NCI-H1417 treated with DMSO at 0.1 percent for 48 hours (cell line): Measurements from ENCODE around the gene CHRNA3.

ENCODE experiments used
- DNase-seq: peaks from one replicate; lab custom pipeline; 2025; lab: John Stamatoyannopoulos, UW

Gene CHRNA3

DNA sequence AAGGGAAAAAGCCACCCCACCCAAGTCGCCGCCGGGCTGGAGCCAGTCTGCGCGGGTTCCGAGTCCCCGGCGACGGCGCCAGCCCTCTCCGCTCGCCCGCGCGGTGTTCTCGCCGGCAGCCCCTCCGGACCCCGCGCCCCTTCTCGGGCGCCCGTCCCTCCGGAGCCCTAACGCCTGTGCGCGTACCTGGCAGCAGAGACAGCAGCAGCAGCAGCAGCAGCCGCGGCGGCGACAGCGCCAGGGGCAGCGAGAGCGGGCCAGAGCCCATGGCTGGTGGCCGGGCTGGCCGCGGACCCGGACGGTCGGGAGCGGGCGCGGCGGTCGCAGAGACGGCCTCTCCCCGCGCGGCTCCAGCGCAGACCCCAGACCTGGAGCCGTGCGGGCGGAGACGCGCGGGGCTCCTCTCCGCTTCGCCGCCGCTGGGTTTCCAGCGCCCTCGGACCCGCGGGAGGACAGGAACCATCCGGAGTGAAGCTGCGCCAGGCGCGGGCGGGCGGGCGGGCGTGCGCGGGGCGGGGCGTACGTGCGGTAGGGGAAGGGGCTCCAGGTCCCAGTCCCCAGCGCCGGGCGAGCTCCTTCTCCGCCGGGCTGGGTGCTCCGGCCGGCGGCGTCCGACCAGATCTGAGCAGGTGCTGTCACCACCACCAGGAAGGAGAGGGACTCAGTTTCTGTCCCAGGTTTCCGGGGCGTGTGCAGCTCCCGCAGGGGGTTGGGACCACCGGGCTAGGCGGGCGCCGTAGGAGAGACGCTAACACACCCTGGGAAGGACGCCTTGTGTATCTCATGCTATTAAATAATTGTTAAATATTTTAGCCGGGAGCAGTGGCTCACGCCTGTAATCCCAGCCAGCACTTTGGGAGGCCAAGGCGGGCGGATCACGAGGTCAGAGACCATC lies at the start of gene CHRNA3:
TSS of gene CHRNA3 (minus strand) at position 470 of the 895 bp plus-strand sequence. CDS start at position 268, 202 bp downstream.
- no peak for DNase-seq

DNA sequence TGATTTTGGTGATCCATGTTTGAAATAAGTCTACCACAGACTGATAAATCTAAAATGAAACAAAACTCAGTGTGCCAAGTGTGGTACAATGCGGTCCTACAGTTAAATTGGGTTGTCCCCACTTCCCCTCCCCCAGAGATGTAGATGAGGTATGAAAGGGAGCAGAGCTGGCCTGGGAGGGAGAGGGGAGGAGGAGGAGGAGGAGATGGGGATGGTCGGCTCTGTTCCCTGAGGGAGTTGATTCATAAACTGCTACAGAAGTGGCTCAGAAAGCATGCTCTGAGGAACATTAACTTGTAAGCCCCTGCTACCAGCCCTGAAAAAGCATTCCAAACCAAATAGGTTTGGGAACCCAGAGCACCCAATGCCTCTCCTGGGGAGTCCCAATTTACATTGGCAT lies 48.2 kb upstream of the CHRNA3 start:
- no peak for DNase-seq

DNA sequence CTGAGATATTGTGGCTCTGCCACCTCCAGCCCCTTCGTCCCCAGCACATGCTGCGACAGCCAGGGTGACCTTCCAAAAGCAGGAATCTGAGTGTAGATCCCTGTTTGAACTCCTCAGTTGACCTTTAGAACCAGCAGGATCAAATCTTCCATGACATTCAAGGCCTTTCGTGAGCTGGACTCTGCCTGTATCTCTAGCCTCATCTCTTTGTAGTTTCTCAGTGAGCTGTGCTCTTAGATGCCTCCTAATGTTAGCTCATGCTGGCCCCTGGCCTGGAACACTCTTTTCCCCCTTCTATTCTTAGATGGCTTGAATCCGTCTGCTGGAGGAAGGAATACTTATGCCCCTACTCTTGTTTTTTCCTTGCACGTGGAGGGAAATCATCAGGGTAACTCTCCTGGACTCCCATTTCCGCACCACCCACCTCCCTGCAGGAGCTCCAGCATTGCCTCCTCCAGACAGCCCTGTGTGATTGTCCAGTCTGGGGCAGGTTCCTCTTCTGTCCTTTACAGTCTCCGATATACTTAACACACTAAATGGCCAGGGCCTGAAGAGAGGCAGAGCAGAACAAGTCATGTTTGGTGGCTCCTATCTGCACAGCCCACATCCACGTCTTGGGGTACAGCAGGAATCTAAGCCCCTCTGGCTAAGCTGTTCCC lies 46.9 kb upstream of the CHRNA3 start:
- no peak for DNase-seq

DNA sequence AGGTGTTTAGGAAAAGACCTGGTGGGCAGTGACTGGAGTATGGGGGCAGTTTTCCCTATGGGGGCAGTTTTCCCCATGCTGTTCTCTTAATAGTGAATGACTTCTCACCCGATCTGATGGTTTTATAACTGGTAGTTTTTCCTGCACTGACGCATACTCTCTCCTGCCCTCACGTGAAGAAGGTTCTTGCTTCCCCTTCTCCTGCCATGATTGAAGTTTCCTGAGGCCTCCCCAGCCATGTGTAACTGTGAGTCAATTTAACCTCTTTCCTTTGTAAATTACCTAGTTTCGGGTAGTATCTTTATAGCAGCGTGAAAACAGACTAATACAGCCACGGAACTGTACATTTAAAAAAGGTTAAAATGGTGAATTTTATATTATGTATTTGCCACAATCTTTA lies 45.2 kb upstream of the CHRNA3 start:
- DNase-seq = no peak

DNA sequence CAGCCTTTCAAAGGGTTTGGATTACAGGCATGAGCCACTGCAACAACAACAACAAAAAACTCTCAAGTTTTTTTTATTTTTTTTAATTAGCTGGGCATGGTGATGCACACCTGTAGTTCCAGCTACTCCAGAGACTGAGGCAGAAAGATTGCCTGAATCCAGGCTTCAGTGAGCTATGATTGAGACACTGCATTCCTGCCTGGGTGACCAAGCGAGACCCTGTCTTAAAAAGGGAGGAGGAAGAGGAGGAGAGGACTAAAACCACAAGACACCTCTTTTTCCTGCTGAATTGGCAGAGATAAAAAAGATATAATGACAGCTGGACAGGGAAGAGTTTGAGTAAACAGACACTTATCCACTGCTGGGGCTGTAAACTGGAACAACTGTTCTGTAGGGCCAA lies 42.9 kb upstream of the CHRNA3 start:
- no peak for DNase-seq

DNA sequence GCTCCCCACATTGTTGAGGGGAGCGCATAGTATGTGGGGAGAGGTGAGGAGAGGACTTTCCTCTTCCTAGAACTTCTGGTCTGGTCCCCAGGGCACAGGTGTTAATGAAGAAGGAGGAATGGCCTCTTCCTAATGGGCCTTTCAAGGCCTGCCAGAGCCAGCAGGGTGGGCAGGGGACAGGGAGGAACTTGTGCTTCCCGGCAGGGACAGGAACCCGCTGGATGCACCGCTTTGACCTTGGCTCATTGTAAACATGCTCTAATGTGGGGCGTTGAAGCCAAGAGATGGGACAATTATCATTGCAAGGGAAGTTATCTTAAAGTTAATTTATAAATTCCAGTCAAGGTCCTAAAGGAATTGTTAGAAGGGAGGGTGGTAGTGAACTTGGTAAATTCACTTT lies 41.2 kb upstream of the CHRNA3 start:
- no peak for DNase-seq

DNA sequence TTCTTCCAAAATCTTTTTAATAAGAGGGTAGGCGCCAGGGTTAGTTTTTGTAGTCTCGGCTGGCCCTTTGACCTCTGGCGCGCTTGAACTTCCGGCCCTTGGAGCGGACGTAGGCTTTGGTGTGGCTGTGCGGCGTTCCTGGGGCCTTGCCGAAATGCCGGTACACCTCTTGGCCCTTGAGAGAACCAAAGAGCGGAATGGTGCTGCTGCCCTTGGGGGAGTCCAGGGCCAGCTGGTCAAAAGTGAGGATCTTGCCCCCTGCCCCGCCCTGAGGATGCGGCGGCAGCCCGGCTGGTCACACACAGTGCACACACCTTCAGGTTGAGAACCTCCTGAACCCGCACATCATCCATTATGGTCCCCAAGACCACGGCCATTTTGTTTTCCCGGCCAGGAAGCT lies 40.2 kb upstream of the CHRNA3 start:
- no peak for DNase-seq

DNA sequence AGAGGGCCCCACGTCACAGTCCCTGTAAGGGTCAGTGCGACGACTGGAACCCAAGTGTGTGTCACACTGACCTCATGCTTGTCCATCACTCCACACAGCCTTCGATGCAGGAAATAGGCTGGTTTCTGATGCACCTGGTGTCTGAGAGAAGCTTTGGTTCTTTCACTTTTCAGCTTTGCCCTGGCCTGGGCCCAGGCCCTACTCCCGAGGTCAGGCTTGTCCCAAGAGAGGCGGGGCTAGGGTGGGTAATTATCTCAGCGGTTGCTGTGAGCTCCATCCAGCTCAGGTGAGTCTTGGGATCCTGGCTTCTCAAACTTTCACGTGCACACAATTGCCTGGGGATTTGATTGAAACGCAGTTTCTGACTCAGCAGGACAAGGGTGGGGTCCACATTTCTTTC lies 39.8 kb upstream of the CHRNA3 start:
- DNase-seq = no peak

DNA sequence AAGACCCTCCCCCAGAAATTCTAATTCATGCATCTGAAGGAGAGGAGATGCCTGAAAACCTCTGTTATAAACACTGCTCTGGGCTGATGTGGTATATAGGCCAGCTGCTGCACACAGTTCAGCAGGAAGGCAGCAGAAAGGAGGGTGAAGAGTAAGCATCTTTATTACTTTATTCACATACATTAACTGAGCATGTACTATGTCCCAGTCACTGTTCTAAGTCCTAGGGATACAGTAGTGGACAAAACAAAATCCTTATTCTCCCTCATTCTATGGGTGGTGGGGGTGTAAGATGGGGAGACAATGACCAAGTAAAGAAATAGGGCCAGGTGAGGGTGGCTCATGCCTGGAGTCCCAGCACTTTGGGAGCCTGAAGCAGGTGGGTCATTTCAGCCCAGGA lies 38.0 kb upstream of the CHRNA3 start:
- no peak for DNase-seq

DNA sequence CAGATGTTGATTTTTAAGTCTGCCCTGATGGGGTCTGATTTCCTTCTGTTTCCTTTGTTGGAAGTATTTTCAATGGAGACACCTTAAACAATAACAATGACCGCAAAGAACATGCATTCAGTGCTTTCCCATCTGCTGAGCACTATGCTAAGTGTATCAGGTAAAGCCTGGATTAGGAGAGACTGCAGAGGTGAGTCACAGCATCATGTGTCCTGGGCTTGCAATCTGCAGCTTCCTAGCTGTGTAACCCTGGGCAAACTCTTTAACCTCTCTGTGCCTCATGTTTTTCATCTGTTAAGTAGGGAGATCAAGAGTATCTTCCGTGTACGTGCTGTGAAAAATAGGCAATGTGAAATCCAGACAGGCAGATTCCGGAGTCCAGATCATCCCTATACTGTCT lies 33.5 kb upstream of the CHRNA3 start:
- DNase-seq = no peak

DNA sequence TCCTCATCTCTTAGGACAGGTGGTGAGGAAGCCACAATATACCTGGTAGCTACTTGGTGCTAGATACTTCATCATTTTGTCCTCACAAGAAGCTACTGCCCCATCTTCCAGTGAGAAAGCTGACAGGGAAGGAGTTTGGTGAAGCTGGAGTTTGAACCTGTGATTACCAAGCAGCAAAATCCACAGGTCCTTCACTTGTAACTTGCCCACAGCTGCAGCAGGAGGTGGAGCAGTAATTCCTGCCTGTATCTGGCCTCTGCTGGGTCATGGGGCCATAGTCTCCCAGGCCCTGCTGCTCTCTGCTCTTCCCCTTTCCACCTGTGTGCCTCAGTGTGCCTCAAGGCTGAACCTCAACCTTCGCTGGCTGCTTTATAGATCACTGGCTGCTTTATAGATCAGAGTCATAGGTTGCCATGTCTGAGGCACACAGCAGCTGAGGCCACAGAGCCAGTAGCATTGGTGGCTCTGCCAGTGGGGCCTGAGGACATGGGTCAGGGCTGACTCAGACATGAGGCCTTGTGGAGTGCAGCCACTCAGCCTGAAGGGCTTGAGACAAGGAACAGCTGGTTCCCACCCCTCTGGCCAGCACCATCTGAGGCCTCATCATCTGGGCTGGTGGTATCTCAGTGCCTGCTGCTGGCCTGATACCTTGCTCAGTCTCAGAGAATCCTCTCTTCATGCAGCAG lies 31.3 kb upstream of the CHRNA3 start:
- DNase-seq = no peak

DNA sequence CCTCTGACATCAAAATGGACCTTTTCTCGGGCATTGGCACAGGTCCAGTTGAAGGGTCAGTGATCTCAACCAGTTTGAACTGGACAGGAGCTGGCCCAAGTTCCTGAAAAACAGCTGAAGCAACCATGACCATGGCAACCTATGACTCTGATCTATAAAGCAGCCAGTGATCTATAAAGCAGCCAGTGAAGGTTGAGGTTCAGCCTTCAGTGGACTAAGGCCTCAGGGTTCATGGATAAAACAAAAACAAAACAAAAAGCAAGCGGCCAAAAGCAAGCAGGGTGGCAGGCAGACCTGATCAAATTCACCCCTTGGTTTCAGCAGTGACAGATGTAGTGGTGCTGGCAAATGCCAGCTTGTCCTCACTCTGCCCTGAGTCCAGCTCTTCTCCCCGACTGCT lies 30.2 kb upstream of the CHRNA3 start:
- DNase-seq = no peak

DNA sequence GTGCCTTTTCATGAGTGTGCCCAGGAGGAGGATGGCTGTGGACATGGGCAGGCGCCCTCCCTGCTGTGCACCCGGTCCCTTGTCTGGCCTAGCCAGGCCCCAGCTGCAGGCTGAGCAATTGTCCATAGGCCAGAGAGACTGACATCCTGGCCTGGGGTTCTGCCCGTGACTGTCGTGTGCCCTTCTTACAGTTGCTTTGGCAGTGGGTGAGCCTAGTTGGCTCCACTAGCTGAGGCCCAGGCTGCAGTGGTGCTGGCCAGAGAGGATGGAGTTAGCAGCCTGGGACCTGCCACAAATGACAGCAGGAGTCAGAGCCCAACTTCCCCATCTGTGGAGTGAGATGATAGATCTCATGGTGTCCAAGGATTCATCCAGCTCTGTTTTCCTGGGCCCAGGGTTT lies 29.2 kb upstream of the CHRNA3 start:
- no peak for DNase-seq

DNA sequence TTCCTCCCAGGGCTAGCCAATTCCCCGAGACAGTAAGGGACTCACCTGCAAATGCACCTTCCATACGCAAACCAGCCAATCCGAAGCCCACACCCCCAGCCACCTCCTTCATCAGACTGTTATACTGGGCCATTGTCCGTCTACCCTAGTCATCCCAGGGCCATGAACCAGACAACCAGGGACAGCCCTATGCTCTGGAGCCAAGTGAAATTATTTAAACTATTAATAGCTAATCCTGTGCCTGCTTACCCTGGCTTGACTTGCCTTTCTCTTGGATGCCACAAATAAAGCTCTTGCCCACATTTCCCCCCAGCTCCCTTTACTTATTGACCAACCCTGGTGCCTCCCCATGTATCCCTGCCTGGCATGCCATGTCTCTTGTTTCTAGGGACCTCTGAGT lies 24.2 kb upstream of the CHRNA3 start:
- DNase-seq = no peak

DNA sequence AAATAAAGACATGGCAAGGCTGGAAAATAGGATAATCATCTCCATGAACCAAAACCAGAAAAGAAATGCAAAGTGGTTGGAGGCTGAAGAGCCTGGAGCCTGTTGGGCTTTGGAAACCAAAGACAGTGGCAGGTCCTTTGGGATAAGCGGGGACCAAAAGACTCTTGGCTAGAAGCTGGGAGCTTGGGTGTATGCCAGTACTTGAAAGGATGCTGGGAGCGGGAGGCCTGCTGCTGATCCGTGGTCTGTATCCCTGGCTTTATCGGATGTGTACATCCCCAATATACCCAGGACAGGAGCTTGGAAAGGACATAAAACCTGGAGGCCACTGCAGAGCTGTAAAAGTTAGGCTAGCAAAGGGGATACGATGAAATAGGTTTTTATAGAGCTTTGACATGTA lies 21.5 kb upstream of the CHRNA3 start:
- DNase-seq = no peak

DNA sequence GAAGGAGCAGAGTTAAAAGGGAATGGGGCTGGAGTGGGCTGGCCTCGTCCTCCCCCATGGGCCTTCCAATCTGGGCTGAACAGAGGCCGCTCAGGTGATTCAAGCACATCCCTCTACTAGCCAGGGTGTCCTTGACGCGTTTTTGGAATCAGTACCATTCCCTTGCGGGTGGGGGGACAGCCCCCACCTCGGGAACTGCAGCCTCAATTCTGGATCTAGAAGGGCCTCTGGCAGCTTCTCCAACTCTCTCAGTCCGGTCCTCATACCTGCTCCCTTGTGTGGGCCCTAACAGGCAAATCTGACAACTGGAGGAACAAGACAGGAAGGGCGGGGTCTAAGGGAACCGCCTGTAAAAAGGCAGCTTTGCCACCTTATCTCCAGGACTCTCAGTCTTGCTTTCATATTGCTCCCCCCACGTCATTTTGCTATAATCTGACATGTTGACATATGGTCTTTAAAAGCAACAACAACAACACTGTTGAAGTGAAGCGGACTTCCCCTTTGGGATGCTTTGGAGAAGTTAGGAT lies 21.0 kb upstream of the CHRNA3 start:
- no peak for DNase-seq

DNA sequence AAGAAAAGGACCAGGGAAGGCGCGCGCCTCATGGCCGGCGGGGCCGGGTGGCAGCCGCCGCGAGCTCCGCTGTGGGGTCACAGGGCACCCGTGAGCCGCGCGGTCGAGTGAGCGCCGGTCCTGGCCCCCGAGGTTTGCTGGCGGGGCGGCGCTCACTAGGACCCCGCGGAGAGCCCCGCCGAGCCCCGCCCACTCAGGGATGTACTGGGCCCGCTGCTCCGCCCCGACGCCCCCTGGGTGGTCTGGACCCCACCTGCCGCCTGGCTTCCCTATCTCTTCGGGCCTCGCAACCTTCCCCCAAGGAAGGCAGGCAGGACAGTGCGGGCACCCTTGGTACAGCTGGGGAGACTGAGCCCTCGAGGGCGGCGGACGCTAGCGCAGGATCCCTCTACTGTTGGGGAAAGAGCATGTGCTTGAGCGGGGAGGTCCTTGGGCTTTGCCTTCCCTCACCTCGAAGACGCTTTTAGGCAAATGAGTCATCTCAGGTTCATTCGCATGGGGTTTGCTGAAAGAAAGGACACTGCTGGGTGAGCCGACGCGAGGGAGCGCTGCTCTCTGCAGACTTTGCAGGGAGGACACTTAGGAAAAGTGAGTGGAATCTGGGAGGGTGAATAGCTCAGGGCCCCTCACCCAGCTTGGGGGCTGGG lies 20.4 kb upstream of the CHRNA3 start, which contains the start of gene CHRNB4:
TSS of gene CHRNB4 (minus strand) at position 109 of the 647 bp plus-strand sequence. CDS start at position 32, 77 bp downstream.
- DNase-seq = no peak

DNA sequence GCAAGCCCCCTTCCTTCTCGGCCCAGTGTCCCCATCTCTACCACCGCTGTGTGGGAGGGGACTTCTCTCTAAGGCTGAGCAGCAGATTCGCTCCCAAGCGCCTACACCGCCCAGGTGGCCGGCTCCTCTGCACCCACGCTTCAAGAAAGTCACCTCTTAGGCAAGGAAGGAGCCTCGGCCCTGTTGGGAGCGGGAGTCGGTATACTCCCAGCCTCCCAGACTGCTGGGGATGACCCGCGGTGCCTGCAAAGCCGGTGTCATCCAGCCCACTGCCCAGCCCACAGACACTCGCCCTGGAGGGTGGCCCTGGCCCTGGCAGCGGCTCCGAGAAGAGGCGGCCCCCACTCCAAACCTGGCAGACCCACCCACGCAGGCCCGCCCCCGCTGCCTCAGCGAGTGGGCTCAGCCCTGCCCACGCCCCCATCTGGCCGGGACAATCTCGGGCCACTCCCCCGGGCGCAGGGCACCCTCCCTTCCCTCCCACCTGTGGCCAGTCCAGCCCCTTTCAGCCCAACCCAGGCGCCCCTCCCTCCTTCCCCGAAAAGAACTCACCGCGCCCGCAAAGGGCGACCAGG lies 19.8 kb upstream of the CHRNA3 start:
- DNase-seq = no peak

DNA sequence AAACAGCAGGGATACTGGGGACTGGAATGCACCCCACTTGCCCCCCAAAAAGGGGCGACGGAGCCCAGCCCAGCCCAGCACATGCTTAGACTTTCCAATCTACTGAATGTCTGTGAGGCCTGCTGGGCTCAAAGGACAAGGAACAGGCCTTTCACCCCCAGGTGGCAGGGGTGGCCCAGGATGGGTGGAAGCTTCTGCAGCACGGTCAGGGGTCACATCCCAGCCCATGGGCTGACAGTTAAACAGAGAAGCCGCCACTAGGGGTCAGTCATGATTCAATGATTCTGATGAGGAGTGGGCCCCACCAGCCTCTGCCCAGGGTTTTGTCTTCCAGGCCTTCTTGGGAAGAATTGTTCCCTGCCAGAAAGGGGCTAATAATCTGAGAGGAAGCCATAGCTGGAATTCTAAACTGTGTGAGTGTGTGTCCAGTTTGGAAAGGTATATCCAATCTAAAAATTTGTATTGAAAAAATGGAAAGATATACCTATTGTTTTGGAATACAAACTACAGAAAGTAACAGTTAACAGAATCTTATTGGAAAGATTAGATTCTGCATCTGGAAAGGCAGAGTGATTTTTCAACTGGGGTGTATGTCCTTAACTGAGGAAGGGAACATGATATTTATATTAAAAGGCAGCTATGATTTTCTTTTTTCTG lies 18.0 kb upstream of the CHRNA3 start:
- DNase-seq = no peak

DNA sequence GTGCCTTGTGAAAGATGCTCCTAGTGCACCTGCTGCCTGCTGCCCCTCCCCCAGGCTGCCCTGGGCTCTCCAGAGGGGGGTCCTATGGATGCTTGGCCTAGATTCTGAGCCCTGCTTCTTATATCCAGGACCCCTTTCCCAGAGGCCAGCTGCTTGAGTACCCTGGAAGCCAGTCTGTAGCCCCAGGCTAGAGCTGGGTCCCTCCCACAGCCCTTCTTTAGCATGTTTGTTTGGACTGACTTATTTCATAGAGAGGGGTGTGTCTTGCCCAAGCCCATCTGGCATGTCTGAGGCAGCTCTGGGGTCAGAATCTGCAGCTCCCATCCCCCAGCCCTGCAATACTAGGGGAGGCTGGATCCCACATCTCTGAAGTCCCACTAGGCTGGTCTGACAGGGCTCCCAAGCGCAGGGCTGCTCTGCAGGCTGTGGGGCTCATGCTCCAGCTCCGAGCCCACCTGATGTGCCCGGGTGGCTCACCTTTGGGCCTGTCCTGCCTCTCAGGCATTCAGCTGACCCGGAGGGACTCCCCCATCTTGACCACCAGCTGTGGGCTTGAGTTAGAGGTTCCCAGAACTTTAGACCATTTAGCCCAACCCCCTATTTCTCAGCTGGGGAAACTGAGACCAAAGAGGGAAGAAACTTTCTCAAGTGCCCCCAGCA lies 17.1 kb upstream of the CHRNA3 start:
- no peak for DNase-seq
